ENCODE data around the gene UNC119. TPM values are rescaled to one million over a fixed set of nuclear protein-coding genes. Genes with fewer than 3 reads are reported as not detected.
"Not testable (repeated sequence)": the region's sequence is repeated elsewhere in the genome, so short reads cannot be mapped to it uniquely, and the experiment has no call there.

The UNC119 gene
- total RNA-seq, 1 experiment from 2014 or later, result 44.7 TPM

- no peaks in the 10 kb centered on the region for H3K27me3 ChIP-seq (ENCODE audit: control insufficient read depth, insufficient read depth, low read length)
- intact Hi-C loops (cut with micrococcal nuclease; ENCODE audit: unreplicated experiment), result no loop called here
- TF ChIP-seq SIN3A (IDR thresholded peaks at IDR 0.05; ENCODE audit: borderline replicate concordance, insufficient read depth, low read depth, low read length) (no peak), POLR2AphosphoS5 (IDR thresholded peaks at IDR 0.05; ENCODE audit: low read depth, low read length) (peak; percentile 62; the same call in 1 of the 2 replicates)
- H3K4me1 ChIP-seq (ENCODE audit: control insufficient read depth, insufficient read depth, low read length), result peaks cover 12% of the 10 kb centered on the region
- in situ Hi-C loops (cut with HindIII; ENCODE audit: low pct_unique_long_range_greater_than_20kb, low sequenced_read_pairs), result no loop called here
- no peaks in the 10 kb centered on the region for H3K9me3 ChIP-seq (ENCODE audit: control insufficient read depth, insufficient read depth, low read depth, low read length)
- POLR2A ChIA-PET, result interaction anchor here (0.9 to 1.6 kb wide), 2 partner anchors 22 to 143 kb away, joined by 3 to 4 read pairs; partner anchors contain the start of genes RPL23A and SPAG5
- DNase-seq (ENCODE audit: low read depth, low spot score) (peak; percentile 27), ATAC-seq (peak; percentile 90)
- CTCF ChIA-PET, result interaction anchor here (0.6 kb wide), 1 partner anchor 70 kb away, joined by 4 read pairs; no protein-coding TSS in a partner anchor
- peak within 1 kb of the TSS; percentile 44; the same call in 1 of the 2 replicates for H3K27ac ChIP-seq (ENCODE audit: low read length)
- H3K4me3 ChIP-seq (ENCODE audit: low read depth in 2 of 2, low read length in 2 of 2), result no peak within 1 kb of the TSS
- no TSS peak for BruUV-seq (replicated peaks)
- H3K36me3 ChIP-seq (ENCODE audit: control insufficient read depth, insufficient read depth, low read length), result peaks cover 3% of the 10 kb centered on the region
These were observed 24.5 kb upstream of the UNC119 start, which contains the start of gene ALDOC for GRCh38 chr17:28576758-28577465. ALDOC (minus strand) TSS chr17:28576895; CDS start chr17:28575532, 1,363 bp downstream.

- ATAC-seq; H3K36me3 ChIP-seq (ENCODE audit: control insufficient read depth, insufficient read depth, low read length); H3K27me3 ChIP-seq (ENCODE audit: control insufficient read depth, insufficient read depth, low read length); in situ Hi-C loops (cut with HindIII; ENCODE audit: low pct_unique_long_range_greater_than_20kb, low sequenced_read_pairs); H3K27ac ChIP-seq (ENCODE audit: low read length); intact Hi-C loops (cut with micrococcal nuclease; ENCODE audit: unreplicated experiment); DNase-seq (ENCODE audit: low read depth, low spot score); H3K9me3 ChIP-seq (ENCODE audit: control insufficient read depth, insufficient read depth, low read depth, low read length); CTCF ChIA-PET; H3K4me3 ChIP-seq (ENCODE audit: low read depth in 2 of 2, low read length in 2 of 2); BruUV-seq (replicated peaks): not testable (repeated sequence)
- H3K4me1 ChIP-seq (ENCODE audit: control insufficient read depth, insufficient read depth, low read length), result peaks cover 14% of the 10 kb centered on the region
- POLR2A ChIA-PET, result interaction anchor here (1.6 kb wide), 1 partner anchor 23 kb away, joined by 3 read pairs; the partner anchor contains the start of gene SPAG5
These were observed 23.6 kb upstream of the UNC119 start for GRCh38 chr17:28576016-28576415.

GRCh38 chr17:28575126-28575795 is 22.8 kb upstream of the UNC119 start:
- intact Hi-C loops (cut with micrococcal nuclease; ENCODE audit: unreplicated experiment) (no loop called here), in situ Hi-C loops (cut with HindIII; ENCODE audit: low pct_unique_long_range_greater_than_20kb, low sequenced_read_pairs) (no loop called here)
- no peak for DNase-seq (ENCODE audit: low read depth, low spot score)
- CTCF ChIA-PET, result interaction anchor here (0.9 kb wide), 1 partner anchor 159 kb away, joined by 3 read pairs; no protein-coding TSS in a partner anchor
- Histone ChIP-seq H3K27me3 (ENCODE audit: control insufficient read depth, insufficient read depth, low read length) (no peaks in the 10 kb centered on the region), H3K27ac (ENCODE audit: low read length) (no peak overlapping the region), H3K4me3 (ENCODE audit: low read depth in 2 of 2, low read length in 2 of 2) (no peak overlapping the region), H3K4me1 (ENCODE audit: control insufficient read depth, insufficient read depth, low read length) (peaks cover 17% of the 10 kb centered on the region), H3K9me3 (ENCODE audit: control insufficient read depth, insufficient read depth, low read depth, low read length) (no peaks in the 10 kb centered on the region), H3K36me3 (ENCODE audit: control insufficient read depth, insufficient read depth, low read length) (peaks cover 3% of the 10 kb centered on the region)
- no peak for TF ChIP-seq SIN3A (IDR thresholded peaks at IDR 0.05; ENCODE audit: borderline replicate concordance, insufficient read depth, low read depth, low read length)
- TF ChIP-seq POLR2AphosphoS5 (IDR thresholded peaks at IDR 0.05; ENCODE audit: low read depth, low read length), result no peak
- TF ChIP-seq CTCF (IDR thresholded peaks at IDR 0.05), result no peak
- TF ChIP-seq TCF7L2 (IDR thresholded peaks at IDR 0.05; ENCODE audit: low read depth, low read length), result no peak
- no peak for TF ChIP-seq REST (IDR thresholded peaks at IDR 0.05; ENCODE audit: insufficient read depth in 1 of 2, low read depth in 2 of 2, low read length in 1 of 2)
- POLR2A ChIA-PET, result no interaction called here
- no peak for ATAC-seq
- no TSS peak for BruUV-seq (replicated peaks)
